C4-2B (cell line): Measurements from ENCODE around the gene SLC6A12.

Experiments
- H3K27ac ChIP-seq: fragments of 450-650 bp; 2 replicates; pipeline ENCODE4 v1.5.1; 2017
- ZFX ChIP-seq: fragments of 450-650 bp; IDR thresholded peaks from 2 replicates; pipeline ENCODE4 v1.6.1; 2017
- TF ChIP-seq, protein P1 (sequence below): fragments of 450-650 bp; conservative IDR thresholded peaks from 2 replicates; pipeline ENCODE4 v1.5.1; 2017; ENCODE audit warnings: mild to moderate bottlenecking

Gene SLC6A12

DNA sequence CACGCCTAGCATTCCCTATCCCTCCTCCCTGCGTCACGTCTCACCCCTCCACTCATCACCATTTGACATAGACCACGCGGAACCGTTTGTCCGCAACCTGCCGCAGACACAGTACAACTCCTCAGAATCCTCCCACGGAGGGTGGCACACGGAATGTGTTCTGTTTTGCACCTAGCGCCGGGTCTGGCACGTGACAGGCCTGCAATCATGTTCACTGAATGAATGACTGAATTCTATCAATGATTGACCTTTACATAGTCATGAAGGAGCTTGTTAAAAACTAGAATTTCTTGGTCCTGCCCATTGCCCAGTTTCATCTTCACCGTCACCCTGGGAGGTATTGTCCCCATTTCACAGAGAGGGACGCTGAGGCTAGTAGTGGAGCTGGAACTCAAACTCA is 4.7 kb downstream of the SLC6A12 start:
- H3K27ac ChIP-seq = no peak overlapping the region
- TF ChIP-seq, protein P1, sequence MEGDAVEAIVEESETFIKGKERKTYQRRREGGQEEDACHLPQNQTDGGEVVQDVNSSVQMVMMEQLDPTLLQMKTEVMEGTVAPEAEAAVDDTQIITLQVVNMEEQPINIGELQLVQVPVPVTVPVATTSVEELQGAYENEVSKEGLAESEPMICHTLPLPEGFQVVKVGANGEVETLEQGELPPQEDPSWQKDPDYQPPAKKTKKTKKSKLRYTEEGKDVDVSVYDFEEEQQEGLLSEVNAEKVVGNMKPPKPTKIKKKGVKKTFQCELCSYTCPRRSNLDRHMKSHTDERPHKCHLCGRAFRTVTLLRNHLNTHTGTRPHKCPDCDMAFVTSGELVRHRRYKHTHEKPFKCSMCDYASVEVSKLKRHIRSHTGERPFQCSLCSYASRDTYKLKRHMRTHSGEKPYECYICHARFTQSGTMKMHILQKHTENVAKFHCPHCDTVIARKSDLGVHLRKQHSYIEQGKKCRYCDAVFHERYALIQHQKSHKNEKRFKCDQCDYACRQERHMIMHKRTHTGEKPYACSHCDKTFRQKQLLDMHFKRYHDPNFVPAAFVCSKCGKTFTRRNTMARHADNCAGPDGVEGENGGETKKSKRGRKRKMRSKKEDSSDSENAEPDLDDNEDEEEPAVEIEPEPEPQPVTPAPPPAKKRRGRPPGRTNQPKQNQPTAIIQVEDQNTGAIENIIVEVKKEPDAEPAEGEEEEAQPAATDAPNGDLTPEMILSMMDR = no peak
- no peak for TF ChIP-seq ZFX

DNA sequence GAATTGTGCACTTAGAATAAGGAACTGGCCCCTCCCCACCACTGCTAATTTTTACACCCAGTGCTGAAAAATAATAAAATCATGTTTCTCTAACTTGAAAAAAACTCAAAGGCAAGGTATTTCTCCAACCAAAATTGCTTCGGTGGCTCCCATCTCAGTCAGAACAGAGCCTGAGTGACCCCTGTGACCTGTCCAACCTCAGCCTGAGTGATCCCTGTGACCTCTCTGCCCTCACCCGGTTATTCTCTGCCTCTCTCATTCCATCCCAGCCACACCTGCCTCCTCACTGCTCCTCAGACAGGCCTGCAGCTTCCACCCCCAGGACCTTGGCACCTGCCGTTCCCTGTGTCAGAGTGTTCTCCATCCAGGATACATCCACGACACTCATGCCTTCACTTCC is 5.1 kb downstream of the SLC6A12 start:
- TF ChIP-seq, protein P1 = no peak
- H3K27ac ChIP-seq = no peak overlapping the region

DNA sequence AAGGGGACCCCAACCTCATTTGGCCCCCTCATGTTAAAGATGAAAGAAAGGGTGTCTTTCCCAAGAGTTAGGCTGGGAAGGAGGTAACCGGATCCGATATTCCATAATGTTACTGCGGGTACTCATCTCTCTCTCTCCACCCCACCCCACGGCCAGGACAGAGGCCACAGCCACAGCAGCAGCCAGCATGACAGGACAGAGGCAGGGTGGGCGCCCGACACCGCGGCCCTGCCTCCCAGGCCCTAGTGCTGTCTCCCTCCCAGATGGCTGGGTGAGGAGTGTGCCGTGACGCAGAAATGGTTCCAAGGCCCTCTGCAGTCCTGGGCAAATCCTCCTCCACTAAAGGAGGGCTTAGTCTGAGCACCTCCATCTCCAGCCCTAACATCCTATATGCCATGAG is 6.2 kb downstream of the SLC6A12 start:
- TF ChIP-seq, protein P1 = no peak
- no peak for TF ChIP-seq ZFX
- no peak overlapping the region for H3K27ac ChIP-seq

DNA sequence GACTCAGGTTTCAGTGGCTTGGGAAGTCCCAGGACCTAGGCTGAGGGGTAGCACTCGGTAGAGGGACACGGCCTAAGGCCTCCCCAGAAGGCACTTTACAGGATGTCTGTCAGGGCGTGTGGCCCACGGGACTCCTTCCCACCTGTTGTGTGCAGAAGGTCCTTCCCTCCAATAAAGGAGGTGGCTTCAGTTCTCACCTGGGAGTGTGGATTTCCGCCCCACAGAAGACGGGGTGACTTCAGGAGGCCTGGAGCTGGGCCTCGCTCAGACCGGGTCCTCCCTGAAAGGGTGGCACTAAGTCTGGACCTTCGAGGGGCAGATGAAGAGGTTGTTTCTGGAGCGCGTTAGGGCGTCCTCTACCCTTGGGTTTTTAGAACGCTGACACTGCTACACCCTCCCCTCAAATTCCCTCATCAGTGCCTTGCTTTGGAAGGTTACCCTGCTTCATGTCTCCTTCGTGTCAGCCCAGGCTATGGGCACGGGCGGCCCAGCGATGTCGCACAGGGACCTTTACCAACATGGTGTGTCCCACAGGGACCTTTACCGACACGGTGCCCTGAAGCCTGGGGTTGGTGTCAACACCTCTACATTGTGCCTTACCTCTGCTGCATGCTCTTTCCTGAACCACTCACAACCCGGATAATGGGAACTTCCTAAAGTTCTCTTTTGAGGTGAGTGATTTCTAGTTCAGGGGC is 7.1 kb downstream of the SLC6A12 start:
- H3K27ac ChIP-seq = no peak overlapping the region
- TF ChIP-seq, protein P1 = no peak

DNA sequence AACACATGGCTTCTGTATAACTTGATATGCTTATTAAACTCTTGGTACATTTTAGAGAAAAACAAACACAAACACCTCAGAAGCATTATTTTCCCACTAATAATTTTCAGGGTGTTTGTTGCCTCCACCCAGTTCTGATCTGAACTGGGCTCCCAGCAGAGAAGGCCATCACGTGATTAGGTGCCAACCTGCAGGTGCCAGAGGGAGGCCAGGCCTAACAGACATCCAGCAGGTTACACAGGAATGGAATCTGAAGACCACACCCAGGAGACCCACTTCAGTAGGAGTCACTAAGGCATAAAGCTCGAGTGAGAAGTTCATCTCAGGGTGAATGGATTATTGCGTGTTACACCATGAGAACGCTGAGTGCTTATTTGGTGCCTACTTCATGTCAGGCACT is 8.9 kb downstream of the SLC6A12 start:
- H3K27ac ChIP-seq = no peak overlapping the region
- no peak for TF ChIP-seq ZFX
- TF ChIP-seq, protein P1 = no peak

DNA sequence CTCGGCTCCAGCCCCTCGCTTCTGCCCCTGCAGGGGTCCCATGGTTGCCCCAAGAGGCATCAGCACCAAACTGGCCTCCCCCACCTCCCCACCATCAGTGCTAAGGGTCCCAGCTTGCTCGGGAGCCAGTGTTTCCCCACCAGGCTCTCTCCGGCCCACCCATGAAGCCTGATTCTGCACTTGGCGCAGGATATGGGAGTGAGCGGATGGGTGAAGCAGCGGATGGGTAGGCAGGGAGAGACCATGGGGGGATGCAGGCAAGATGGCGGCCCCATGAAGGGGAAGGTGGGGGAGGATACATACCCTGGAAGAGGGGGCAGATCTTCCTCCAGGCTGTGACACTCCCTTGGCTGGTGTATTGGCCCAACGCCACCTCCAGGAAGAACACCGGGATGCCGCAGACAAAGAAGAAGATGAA is 9.7 kb downstream of the SLC6A12 start:
- H3K27ac ChIP-seq = no peak overlapping the region
- TF ChIP-seq ZFX = no peak
- TF ChIP-seq, protein P1 = no peak

DNA sequence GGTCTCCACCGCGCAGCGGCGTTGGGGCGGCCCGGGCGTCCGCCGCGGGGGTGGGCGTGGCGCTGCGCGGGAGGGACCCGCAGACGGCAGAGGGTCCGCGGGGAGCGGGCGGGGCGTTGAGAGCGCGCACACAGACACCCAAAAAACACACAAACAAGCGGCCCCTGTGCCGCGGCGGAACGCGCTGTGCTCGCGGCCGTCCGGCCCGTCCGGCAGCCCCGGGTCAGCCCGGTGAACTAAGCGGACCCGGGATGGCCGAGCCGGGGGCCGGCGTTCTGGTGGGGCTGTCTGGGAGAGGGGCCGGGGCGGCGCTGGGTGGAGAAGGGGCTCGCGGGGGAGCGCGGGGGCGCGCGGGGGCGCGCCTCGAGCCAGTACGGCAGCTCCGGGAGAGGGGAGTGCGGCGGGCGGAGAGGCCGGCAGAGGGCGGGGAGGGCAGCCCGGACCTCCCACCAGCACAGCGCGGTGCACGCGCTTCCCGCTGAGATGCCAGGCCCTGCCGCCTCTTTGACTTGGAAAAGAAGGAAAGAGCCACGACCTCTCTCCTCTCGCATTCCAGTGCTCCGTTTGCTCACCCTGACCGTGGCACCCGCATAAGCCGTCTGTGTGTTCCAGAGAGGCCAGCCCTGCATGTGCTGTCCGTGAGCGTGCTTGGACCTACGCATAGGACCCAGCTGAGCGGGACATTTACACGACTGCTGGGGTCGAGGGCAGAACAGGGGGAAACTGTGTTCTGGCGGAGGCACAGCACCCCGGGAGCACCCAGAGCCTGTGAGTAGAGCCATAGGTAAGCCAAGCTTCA is 10.3 kb downstream of the SLC6A12 start:
- no peak for TF ChIP-seq ZFX
- TF ChIP-seq, protein P1 = no peak
- H3K27ac ChIP-seq = no peak overlapping the region
